ENCODE measurements around the gene ARHGAP31.

- no peak for TF ChIP-seq CTCF (IDR thresholded peaks at IDR 0.05; ENCODE audit: low read depth, low read length, poor library complexity, severe bottlenecking)
- TF ChIP-seq EZH2phosphoT487 (IDR thresholded peaks at IDR 0.05; ENCODE audit: borderline replicate concordance, low read length) = no peak
Measured at GRCh38 chr3:119365418-119365817, 71.2 kb downstream of the ARHGAP31 start.
